D721Med (cell line): Measurements from ENCODE around the gene SLC9A1.

Source experiments
- DNase-seq: peaks from one replicate; pipeline ENCODE4 v3.0.0; 2011; ENCODE audit warnings: low spot score; ENCODE audit not compliant: insufficient read length
- FAIRE-seq: peaks from 2 replicates; lab custom pipeline; 2011; peaks lifted over from hg19 to GRCh38; lab: Jason Lieb, UNC
- TF ChIP-seq, protein P1 (sequence below): IDR thresholded peaks from 2 replicates; pipeline ENCODE4 v1.5.1; 2012; ENCODE audit warnings: mild to moderate bottlenecking, control low read depth; ENCODE audit not compliant: insufficient read depth; ENCODE audit errors: missing control alignments

Gene SLC9A1

DNA sequence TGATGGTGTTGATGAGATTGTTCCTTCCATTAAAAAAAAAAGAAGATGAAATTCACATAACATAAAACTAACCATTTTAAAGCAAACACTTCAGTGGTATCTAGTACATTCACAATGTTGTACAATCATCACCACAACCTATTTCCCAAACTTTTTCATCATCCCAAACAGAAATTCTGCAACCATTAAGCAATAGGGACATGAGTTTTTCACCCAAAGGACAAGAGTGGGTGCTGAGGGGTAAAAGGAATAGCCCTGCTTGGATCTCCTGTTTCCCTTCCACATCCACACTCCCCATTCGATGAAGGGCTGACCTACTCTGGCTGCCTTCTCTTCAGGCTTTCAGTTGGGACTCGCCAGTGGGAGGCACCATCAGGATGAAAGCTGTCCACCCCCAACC lies 59.3 kb downstream of the SLC9A1 start:
- FAIRE-seq (no peak), DNase-seq (no peak)
- TF ChIP-seq, protein P1, sequence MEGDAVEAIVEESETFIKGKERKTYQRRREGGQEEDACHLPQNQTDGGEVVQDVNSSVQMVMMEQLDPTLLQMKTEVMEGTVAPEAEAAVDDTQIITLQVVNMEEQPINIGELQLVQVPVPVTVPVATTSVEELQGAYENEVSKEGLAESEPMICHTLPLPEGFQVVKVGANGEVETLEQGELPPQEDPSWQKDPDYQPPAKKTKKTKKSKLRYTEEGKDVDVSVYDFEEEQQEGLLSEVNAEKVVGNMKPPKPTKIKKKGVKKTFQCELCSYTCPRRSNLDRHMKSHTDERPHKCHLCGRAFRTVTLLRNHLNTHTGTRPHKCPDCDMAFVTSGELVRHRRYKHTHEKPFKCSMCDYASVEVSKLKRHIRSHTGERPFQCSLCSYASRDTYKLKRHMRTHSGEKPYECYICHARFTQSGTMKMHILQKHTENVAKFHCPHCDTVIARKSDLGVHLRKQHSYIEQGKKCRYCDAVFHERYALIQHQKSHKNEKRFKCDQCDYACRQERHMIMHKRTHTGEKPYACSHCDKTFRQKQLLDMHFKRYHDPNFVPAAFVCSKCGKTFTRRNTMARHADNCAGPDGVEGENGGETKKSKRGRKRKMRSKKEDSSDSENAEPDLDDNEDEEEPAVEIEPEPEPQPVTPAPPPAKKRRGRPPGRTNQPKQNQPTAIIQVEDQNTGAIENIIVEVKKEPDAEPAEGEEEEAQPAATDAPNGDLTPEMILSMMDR, result no peak

DNA sequence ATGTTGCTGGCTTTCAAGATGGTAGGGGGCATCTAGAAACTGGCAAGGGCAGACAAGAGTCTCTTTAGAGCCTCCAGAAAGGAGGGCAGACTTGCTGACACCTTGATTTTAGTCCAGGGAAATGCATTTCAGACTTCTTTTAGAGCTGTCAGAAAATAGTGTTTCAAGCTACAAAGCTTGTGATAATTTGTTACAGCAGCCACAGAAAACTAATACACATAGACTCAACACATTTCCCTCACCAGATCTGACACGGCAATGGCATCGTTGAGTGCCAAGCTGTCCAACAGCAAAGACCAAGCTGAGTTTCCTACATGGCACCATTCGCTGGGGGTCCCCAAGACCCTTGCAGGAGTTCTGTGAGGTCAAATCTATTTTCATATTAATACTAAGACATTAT lies 62.0 kb downstream of the SLC9A1 start:
- DNase-seq (no peak), FAIRE-seq (no peak)
- TF ChIP-seq, protein P1, result no peak

DNA sequence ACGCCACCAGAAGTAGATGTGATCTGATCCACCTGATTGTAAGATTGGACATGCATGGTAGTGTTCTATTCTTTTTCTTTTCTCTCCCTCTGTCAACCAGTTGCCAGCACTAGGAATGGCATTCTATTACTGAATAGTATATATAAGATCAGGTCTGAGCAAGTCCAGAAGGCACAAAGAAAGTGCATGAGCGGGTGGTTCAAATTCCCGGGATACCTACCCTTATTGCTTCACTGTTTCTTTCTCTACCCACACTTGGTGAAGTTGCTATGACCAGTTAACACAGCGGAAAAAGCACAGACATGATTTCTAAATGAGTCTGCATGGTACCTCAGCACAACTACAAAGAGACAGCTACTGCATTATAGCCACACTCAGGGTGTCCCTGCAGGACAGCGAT lies 64.0 kb downstream of the SLC9A1 start:
- TF ChIP-seq, protein P1, result no peak
- no peak for DNase-seq
- no peak for FAIRE-seq

DNA sequence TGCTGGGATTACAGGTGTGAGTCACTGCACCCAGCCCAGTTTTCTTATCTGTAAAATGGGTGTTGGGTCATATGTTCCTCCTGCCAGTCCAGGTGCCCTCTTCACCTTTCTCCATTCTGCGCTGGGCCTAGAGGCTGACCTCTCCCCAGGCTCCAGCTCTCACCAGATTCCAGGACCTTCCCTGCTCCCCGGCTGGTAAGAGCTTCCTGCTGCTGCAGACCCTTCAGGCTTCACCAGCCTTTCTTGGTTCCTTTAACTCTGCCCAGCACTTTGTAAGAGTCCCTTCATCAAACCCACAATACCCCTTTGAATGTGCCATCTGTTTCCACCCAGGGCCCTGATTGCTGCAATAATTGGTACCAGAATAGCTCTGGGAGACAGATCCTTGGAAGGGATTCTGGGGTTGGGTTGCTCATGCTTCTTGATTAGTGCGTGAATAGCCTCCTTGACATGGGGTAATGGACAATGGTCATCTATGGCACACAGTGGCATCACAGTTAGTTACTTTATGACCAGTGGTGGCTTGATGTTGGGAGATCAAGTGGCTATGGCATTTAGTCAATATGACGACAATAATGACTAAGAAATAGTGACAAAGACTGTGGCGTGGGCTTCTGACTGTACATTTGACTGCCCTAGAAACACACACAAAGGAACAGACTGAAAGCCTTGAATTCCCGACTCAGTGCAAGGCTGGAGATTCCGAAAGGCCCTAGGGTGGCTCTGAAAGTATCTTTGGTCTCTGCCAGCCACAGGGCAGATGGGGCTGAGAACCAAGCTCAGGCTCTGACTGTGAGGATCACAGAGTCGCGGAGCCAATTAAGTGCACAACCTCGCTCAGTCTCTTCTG lies 67.3 kb downstream of the SLC9A1 start:
- no peak for FAIRE-seq
- TF ChIP-seq, protein P1, result no peak
- DNase-seq, result no peak

DNA sequence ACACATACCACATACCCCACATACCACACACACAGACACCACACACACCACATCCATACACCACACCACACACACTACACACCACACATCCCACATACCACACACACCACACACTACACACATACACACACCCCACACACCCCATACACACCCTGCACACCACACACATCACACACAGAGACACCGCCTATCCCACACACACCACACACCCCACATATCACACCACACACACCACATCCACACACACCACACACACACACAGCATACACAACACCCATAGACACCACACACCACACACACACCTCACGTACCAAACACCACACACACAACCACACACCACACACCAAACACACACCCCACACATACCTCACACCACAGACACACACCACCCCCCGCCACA lies 68.3 kb downstream of the SLC9A1 start:
- TF ChIP-seq, protein P1, result no peak
- no peak for DNase-seq
- no peak for FAIRE-seq

DNA sequence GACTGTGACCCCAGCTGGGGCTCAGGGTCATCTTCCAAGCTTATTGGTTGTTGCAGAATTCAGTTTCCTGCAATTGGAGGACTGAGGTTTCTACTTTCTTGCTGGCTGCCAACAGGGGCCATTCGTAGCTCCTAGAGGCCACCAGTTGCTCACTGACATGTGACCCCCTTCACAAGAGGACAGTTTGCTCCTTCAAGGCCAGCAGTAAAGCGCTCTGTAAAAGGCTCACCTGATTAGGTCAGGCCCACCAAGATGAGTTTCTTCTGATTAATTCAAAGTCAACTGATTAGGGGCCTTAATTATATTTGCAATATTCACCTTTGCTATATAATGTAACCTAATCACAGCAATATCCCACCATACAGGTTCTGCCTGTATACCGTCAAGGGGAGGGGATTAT lies 68.9 kb downstream of the SLC9A1 start:
- FAIRE-seq, result no peak
- DNase-seq, result no peak
- TF ChIP-seq, protein P1, result no peak

DNA sequence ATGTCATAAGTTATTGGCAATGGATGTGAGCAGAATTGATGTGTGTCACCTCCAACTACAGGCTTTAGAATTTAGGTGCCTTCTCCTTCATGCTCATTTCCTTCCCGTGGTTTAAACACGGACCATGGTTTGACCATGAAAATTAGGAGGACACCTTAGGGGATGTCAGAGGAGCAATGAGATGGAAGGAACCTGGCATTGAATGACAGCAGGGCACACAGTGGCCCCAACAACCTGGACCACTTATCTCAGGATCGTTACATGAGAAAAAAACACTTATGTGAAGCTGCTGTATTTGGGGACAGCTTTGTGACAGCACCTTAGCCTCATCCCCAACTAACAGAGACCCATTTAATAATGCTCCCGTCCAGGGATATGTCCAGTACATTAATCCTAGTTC lies 70.8 kb downstream of the SLC9A1 start:
- TF ChIP-seq, protein P1, result no peak
- FAIRE-seq (no peak), DNase-seq (no peak)
